KG1 (cell line): ENCODE measurements around the gene MYO3B.

Source experiments
- DNase-seq: peaks from one replicate; lab custom pipeline; 2025; lab: John Stamatoyannopoulos, UW

The MYO3B gene, protein sequence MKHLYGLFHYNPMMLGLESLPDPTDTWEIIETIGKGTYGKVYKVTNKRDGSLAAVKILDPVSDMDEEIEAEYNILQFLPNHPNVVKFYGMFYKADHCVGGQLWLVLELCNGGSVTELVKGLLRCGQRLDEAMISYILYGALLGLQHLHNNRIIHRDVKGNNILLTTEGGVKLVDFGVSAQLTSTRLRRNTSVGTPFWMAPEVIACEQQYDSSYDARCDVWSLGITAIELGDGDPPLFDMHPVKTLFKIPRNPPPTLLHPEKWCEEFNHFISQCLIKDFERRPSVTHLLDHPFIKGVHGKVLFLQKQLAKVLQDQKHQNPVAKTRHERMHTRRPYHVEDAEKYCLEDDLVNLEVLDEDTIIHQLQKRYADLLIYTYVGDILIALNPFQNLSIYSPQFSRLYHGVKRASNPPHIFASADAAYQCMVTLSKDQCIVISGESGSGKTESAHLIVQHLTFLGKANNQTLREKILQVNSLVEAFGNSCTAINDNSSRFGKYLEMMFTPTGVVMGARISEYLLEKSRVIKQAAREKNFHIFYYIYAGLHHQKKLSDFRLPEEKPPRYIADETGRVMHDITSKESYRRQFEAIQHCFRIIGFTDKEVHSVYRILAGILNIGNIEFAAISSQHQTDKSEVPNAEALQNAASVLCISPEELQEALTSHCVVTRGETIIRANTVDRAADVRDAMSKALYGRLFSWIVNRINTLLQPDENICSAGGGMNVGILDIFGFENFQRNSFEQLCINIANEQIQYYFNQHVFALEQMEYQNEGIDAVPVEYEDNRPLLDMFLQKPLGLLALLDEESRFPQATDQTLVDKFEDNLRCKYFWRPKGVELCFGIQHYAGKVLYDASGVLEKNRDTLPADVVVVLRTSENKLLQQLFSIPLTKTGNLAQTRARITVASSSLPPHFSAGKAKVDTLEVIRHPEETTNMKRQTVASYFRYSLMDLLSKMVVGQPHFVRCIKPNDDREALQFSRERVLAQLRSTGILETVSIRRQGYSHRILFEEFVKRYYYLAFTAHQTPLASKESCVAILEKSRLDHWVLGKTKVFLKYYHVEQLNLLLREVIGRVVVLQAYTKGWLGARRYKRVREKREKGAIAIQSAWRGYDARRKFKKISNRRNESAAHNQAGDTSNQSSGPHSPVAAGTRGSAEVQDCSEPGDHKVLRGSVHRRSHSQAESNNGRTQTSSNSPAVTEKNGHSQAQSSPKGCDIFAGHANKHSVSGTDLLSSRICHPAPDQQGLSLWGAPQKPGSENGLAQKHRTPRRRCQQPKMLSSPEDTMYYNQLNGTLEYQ (N-terminal part only)

DNA sequence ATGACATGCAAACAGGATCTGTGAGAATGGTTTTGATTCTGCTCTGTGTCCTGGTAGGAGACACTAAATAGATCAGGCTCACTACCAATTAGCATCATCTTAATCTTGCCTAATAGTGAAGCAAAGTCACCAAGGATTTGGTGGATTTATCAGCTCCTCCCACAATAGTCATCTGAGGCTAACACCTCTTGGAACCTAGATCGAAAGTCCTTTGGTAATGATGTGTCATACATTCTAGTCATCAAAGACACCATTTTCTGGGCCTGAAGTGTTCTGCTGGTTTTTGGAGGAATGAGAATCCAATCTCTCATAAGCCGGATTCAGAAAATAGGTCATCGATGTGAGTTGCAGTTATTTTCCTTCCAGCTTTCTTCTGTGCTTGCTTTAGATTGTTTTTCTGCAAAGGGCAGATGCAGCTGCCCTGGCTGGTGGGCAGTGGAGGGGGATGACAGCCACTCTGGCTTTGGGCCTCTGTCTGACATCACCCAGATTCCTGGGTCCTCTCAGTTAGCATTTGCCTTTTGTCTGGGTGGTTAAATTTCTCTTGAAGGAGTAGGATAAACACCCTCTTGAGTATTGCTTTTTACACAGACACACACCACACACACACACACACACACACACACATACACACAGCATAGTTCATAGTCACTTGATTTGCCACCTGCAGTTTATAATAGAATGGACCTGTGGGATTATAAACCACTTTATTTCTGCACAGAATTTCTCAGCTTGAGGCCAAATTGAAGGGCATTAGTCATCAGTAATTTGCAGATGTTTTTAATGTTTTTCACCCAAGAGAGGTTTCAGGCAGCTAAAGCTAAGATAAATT lies at the start of gene MYO3B:
Gene MYO3B, plus strand, starts transcription at position 198 of the 832 bp plus-strand sequence. Its CDS starts 141 bp downstream, at position 339.
- no peak for DNase-seq

DNA sequence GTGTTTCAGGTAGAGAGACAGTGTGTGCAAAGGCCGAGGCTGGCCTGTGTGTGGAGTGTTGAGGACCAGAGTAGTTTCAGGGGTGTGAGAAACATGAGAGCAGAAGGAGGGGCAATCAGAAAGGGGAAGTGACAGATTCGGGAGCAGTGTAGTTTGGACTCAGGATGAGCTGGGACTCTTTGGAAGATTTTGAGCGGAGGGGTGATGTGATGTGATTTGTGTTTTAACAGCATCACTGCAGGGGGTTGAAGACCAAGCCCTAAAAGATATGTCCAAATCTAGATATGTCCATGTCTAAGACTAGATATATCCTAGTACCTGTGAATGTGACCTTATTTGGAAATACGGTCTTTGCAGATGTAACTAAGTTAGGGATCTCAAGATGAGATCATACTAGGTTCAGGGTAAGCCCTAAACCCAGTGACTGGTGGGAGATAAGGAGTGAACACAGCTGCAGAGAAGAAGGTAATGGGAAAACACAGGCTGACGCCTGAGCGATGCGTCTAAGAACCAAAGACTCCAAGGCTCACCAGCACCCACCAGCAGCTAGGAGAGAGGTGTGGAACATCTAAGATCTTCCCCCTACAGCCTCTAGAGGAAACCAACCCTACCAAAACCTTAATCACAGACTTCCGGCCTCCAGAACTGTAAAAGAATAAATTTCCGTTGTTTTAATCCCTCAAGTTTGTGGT lies 38.5 kb upstream of the MYO3B start:
- DNase-seq = no peak

DNA sequence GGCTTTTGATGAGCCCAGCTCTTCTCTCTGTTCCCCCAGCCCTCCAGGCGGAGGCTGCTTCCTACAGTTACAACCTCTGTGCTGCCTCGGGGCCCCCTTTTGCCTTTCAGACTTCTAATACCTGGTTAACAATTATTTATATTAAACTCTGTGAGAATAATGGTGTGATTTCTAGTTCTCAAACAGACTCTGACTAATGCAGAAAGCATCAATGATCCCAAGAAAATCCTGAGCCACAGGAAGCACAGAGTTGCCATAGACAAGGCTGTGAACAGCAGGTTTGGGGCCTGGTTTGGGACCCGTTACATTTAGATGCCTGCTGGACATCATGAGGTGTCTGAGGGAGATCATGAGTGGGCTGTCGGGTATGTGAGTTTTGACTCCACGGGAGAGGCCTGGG lies 37.4 kb upstream of the MYO3B start:
- DNase-seq = no peak

DNA sequence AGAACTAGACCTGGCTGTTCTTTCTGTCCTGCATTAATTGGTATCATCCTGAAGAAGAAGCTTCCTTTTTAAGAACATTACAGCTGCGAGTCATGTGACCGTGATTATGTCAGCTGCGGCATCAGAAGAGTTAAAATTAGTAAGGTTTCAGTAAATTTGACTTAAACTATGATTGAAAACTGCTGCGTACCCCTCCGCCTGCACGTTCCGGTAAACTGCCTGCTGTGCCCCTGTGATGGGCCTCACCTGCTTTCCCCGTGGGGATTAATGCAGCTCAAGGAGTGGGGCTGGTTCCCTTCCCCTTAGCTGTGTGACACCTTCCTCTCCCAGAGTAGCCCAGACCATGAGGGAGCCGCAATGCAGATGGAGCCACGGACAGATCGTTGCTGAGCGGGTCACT lies 36.1 kb upstream of the MYO3B start:
- DNase-seq = no peak

DNA sequence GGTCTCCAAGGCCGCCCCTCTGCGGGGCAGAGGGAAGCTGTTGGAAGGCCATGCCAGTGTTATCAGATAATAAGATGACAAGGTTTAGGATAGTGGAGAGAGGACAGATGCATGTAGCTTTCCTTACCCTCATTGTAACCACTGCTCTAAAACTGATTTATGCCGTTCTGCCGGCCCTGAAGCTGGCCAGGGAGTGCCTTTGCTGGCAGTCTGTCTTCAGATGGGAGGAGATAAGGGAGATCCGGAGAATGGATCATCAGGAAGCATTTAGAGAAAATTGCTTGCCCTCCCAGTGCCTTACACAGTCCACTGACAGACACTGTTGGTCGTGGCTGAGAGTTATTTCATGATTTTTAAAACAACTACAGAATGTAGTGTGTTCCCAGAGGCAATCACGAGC lies 35.4 kb upstream of the MYO3B start:
- no peak for DNase-seq

DNA sequence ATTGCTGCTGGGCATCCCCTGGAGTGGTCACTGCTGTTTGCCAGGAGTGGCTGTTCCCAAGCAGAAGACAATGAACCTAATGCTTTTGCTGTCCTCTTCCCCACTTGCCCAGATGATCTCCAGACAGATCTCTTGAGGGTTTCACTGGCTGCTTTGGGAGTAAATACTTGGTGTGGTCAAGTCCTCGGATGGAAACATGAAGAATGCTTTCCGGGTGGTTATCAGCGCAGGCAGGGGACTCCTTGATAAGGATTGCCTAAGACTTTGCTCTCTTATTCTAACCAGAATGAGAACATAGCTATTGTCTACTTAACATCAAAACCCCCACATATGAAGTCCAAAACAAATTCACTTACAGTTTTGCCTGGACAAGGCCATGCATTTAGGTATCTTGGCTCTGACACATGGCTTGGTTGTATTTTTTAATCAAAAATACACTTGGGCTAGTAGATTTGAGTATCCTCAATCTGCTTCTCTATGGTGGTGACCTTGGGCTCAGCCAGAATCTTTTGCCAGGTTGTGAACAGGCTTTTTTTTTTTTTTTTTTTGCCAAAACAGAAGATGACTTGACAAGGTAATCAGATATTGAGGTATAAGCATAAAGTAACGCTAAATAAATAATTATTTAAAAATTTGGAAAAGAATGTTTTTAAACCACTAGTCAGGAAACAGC lies 34.8 kb upstream of the MYO3B start:
- DNase-seq = no peak

DNA sequence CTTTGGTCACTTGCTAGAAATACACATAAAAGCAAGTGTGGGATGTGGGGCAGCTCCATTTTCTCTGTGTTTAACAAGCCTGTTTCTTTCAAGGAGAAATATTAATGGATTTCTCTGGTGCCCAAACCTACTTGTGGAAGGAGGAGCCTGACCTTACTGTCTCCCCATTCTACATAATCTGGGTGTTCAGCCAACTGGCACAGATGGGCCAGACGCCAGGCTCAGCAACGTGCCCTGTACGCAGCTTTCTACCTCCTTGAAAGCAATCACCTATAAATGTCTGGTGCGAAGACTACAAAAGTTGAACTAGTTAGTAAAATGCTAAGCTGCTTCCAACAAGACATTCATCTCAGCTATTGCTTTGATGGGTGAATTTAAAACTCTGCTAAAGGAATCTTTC lies 33.2 kb upstream of the MYO3B start:
- no peak for DNase-seq

DNA sequence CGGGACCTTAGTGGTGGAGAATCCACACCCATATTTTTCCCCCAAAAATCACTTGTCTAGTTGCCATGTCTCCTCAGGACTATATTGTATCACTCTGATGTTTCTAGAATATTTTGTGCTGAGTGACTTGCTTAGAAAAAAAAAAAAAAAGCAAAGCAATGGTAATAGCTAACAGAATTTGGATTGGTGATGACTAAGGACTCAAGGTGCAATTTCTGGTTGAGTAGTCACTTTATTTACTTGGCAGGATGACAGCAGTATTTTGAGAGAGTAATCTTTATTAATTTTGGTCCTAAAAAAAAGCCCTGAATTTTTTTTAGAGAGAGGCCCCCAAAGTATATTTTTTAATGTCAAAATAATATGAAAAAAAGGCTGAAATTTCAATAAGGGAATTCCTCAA lies 32.8 kb upstream of the MYO3B start:
- DNase-seq = no peak

DNA sequence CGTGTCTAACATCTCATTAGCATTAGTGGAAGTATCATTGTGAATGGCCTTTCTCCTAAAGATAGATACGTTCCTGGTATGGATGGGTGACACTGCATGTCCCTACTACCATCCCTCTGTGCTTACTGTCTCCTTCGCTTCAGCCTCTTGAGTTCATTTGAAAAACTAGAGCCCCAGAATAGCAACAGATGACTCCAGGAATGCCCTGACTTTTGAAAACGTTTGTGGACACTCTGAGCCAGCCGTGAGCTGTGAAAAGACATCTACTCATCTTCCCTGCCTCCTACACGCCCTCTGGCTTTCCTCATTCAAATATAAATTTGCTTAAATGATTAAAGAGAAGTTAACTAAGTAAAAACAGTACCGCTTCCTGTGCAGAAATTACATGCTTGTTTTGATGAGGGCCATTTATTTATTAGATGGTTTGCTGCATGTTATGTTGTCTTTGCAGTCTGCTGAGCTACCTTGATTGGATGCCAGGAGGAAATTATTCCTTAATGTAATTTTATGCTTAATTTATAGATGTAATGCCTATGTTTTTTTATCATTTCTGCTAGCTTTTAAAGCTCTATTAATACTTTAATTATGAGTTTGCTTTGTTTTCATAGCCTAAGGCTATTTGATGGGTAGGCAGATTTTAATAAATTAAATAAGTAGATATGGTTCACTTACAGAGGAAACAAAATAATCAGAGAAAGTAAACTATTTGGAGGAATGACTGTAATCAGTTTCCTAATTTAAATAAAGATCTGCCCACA lies 32.1 kb upstream of the MYO3B start:
- DNase-seq = no peak

DNA sequence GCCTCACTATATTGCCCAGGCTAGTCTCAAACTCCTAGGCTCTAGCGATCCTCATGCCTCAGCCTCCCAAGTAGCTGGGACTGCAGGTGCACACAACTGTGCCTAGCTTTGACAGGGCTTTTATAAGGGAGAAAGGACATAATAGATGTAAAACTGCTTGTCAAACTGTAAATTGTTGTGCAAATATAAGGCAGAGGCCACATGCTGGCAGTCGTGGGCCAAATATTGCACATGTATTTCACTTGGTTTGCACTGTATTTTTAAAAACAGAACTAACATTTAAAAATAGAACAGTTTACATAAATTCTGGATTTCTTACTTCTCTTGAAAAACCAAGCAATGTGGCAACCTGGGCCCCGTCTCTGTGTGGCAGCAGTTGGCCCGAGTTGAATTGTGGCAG lies 31.2 kb upstream of the MYO3B start:
- no peak for DNase-seq

DNA sequence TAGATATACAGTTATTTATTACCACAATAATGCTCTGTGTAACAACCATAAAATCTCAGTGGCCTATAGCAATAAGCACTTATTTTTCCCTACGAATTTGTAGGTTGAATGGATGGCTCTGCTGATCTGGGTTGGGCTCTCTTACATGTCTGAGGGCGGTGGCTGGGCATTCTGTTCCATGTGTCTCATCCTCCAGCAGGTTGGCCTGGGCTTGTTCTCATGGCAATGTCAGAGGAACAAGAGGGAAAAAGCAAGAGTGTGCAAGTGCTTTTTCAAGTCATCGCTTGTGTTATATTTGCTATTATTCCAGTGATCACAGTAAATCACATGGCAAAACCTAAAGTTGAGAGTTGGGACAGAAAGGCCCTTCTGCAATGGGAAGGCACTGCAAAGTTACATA lies 30.4 kb upstream of the MYO3B start:
- no peak for DNase-seq

DNA sequence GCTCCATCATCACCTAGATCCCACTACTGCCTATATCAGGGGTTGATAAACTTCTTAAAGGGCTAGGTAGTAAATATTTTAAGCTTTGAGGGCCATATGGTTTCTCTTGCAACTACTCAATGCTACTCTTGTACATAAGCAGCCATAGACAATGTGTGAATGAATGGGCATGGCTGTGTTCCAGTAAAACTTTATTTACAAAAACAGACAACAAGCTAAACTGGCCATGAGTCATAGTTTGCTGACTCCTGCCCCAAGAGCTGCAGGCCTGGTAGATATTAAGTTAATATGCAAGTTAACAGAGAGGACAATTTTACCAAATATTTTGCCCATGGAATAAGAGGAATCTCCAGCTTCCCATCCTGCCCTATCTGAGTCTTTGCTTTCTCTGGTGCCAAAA lies 29.8 kb upstream of the MYO3B start:
- DNase-seq = no peak

DNA sequence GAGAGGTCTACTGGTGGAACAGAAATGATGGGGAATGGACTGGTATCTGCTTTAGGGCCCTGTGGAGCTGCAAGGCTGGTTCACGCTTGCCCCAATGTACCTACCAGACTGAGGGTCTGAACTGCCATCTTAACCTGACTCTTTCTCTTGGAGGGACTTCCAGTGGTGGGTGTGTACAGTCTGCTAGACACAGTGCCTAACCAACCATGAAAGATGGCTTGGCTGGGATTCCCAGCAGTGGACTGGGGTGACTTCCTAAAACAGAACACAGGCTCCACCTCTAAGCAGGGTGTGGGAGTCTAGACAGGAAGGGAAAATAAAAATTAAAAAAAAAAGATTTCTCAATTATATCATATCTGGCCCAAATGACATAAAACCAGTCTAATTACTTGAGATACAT lies 25.5 kb upstream of the MYO3B start:
- no peak for DNase-seq

DNA sequence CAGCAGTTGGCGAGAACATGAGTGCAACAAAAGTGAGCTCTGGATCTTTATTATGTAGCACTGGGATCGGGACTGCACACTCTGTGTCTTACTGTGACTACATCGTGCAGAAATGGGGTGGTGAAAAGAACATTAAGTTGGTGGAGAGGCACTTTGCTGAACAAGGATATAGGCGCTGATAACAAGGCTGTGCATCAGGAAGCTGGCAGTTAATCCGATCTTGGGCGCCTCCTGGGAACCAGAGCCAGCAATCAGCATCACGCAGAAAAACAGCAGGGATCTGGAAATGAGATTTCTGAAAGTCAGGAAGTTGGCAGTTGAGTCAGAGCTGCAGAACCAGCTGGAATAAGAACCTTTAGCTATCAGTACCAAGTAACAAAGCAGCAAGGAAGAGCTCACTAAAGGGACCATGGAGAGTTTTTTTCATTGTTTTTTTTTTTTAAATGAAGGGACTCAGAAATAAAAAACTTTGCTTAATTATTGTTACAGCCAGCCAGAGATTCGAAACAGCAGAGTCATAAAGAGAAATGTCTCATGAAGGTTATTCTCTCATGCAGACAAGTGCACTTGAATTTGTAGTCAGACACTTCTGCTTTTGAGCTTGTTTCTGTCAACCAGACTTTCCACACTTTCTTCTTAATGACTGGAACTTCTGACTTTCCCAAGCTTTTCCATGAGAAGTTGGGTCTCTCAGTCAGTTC lies 22.8 kb upstream of the MYO3B start:
- DNase-seq = no peak

DNA sequence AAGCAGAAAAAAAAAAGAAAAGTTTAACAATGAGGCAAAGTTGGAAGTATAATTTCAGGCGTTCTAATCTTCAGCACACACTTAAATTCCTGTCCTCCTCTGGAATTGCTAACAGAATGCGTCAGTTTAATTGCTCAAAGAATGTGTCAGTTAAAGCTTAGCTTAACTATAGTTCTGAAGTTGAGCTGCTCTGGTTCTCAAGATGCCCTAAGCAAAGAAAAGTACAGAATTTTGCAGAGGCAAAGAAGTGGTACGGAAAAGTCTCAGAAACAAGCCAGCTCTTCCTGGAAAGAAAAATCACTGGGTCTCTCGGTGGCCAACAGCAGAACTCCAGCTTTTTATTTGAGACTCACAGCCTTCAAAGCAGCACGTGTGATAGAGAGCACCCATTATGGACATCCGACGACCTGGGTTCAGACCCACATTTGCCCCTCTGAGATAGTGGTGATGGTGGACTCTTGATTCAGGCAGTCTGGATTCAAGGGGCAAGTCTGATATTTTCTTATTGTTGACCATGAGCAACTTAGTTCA lies 22.2 kb upstream of the MYO3B start:
- DNase-seq = no peak

DNA sequence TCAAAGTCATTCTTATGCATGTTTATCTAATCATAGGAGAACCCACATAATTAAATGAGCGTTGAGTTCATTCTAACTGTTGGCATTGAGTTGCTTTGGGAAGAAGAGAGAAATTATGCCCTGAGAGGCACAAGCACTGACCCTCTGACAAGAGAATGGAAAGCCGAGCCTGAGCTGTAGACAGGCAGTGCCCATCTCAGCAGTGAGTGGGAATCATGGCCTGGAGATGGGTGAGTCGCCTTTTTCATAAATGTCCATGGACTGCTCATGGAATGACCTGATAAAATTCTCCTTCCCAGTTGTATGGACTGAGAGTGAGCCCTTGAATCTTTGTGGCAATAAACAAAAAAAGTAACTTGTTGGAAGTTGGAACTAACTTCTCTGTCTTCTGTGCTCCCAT lies 21.4 kb upstream of the MYO3B start:
- no peak for DNase-seq

DNA sequence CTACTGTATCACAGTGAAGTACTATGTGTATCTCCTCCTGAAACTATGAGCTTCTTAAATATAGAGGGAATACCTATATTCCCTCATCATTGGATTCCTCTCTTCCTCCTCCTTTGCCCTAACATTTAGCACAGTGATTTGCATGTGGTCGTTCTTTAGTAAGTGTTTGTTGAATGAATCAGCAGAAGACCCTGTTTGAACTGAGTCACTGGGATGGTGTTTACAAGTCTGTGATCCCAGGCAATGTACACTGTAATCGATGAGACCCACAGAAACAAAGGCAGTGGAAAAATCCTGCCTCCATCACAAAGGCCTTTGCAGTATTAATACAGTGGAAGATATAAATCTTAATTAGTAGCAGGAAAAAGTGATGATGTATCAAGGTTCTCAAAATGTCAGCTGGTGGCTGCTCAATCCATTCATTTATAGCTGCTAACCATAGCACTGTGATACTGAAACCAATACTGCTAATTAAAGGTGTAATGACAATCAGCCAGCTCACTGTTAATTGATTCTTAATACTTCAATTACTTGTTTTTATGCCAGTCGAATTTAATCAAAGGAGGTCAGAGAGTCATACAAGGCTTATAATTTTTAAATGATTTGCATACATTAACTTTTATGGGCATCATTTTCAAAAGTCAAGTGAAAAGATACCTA lies 20.8 kb upstream of the MYO3B start:
- no peak for DNase-seq

DNA sequence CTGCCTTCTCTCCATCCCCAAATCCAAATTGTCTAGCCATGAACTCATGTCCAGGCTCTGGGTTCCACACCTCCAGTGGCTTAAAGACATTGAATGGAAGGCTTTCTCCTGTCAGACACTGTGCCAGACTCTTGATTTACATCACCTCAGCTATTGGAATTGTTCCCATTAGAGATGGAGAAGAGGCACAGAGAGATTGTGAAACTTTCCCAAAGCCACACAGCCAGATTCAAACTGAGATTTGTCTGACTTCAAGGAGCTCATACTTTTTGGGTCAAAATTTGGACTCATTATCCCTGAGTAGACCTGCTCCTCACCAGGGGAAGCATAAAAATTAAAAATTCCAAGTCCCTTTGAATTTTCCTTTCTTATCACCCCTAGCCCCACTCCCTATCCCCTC lies 18.9 kb upstream of the MYO3B start:
- DNase-seq = no peak
